Activated T-helper 1 cell treated with anti-CD3 and anti-CD28 coated beads, Interleukin-12 subunit alpha, Interleukin-12 subunit beta, Interleukin-2, Interleukin-4 antibody, amounts not matched to agents 30 ng/mL and 10 ng/mL and 1 ng/mL, durations not matched to agents 14 hours and 24 hours and 36 hours (primary cell): ENCODE data around the gene GOSR2. TPM values are rescaled to one million over a fixed set of nuclear protein-coding genes. Genes with fewer than 3 reads are reported as not detected.
"Not testable (repeated sequence)": the region's sequence is repeated elsewhere in the genome, so short reads cannot be mapped to it uniquely, and the experiment has no call there.

ENCODE experiments used
- DNase-seq: peaks from one replicate; pipeline ENCODE4 v3.0.0; 2021; ENCODE audit warnings: low spot score
- H3K27ac Mint-ChIP-seq: one replicate; pipeline ENCODE4 v1.8.0; 2021; ENCODE audit warnings: mild to moderate bottlenecking, mixed read lengths
- H3K27me3 Mint-ChIP-seq: one replicate; pipeline ENCODE4 v1.8.0; 2022; ENCODE audit warnings: mild to moderate bottlenecking, moderate library complexity, mixed read lengths; ENCODE audit not compliant: insufficient read depth
- H3K36me3 Mint-ChIP-seq: one replicate; pipeline ENCODE4 v1.8.0; 2021; ENCODE audit warnings: low read depth, mixed read lengths
- H3K4me1 Mint-ChIP-seq: one replicate; pipeline ENCODE4 v1.8.0; 2021; ENCODE audit warnings: low read depth, mixed read lengths
- H3K4me3 Mint-ChIP-seq: one replicate; pipeline ENCODE4 v1.8.0; 2021; ENCODE audit warnings: mild to moderate bottlenecking, moderate library complexity, mixed read lengths
- H3K9me3 Mint-ChIP-seq: one replicate; pipeline ENCODE4 v1.8.0; 2021; ENCODE audit warnings: mixed read lengths
- intact Hi-C: fragments of 100-400 bp; cut with micrococcal nuclease; formaldehyde crosslinking; loops from one replicate; pipeline ENCODE4 v1.15.1; 2024
- total RNA-seq: library from RNA; stranded (reverse); gene quantifications from 2 replicates; pipeline ENCODE4 v1.2.3, GENCODE V29; 2022

Gene GOSR2
- total RNA-seq, 1 donor from 2014 or later = 62.7 TPM

GRCh38 chr17:46947216-46947615 is 24.3 kb downstream of the GOSR2 start:
- Mint-ChIP-seq H3K27me3 (no peaks in the 10 kb centered on the region), H3K4me1 (peaks cover 14% of the 10 kb centered on the region)
- intact Hi-C loops = no loop called here

GRCh38 chr17:46948544-46948943 is 25.6 kb downstream of the GOSR2 start:
- intact Hi-C loops = no loop called here
- Mint-ChIP-seq H3K27ac (no peak overlapping the region), H3K36me3 (no peaks in the 10 kb centered on the region), H3K9me3 (no peaks in the 10 kb centered on the region), H3K4me1 (peaks cover 5% of the 10 kb centered on the region), H3K27me3 (no peaks in the 10 kb centered on the region), H3K4me3 (no peak overlapping the region)
- no peak for DNase-seq

More at GRCh38 chr17:46947216-46947615, 24.3 kb downstream of the GOSR2 start:
- Mint-ChIP-seq H3K9me3 (no peaks in the 10 kb centered on the region), H3K27ac (no peak overlapping the region), H3K4me3 (no peak overlapping the region), H3K36me3 (no peaks in the 10 kb centered on the region)
- no peak for DNase-seq

GRCh38 chr17:46949291-46950174 is 26.6 kb downstream of the GOSR2 start:
- Mint-ChIP-seq H3K9me3 (no peaks in the 10 kb centered on the region), H3K4me1 (no peaks in the 10 kb centered on the region), H3K36me3 (no peaks in the 10 kb centered on the region), H3K27ac (no peak overlapping the region), H3K4me3 (no peak overlapping the region), H3K27me3 (no peaks in the 10 kb centered on the region)
- no peak for DNase-seq
- intact Hi-C loops = no loop called here

GRCh38 chr17:46950342-46950996 is 27.5 kb downstream of the GOSR2 start:
- no peaks in the 10 kb centered on the region for H3K9me3 Mint-ChIP-seq
- no peaks in the 10 kb centered on the region for H3K27me3 Mint-ChIP-seq
- intact Hi-C loops = no loop called here
- H3K4me1 Mint-ChIP-seq = no peaks in the 10 kb centered on the region
- H3K36me3 Mint-ChIP-seq = no peaks in the 10 kb centered on the region
- H3K27ac Mint-ChIP-seq = no peak overlapping the region
- DNase-seq = no peak
- H3K4me3 Mint-ChIP-seq = no peak overlapping the region

- intact Hi-C loops = no loop called here
These were observed 28.1 kb downstream of the GOSR2 start for GRCh38 chr17:46950997-46951621.

GRCh38 chr17:46951706-46952105 is 28.7 kb downstream of the GOSR2 start:
- Mint-ChIP-seq H3K4me3 (no peak overlapping the region), H3K4me1 (no peaks in the 10 kb centered on the region), H3K27ac (no peak overlapping the region), H3K9me3 (no peaks in the 10 kb centered on the region), H3K36me3 (no peaks in the 10 kb centered on the region), H3K27me3 (no peaks in the 10 kb centered on the region)
- DNase-seq = no peak
- intact Hi-C loops = no loop called here

More at GRCh38 chr17:46950997-46951621, 28.1 kb downstream of the GOSR2 start:
- no peak overlapping the region for H3K27ac Mint-ChIP-seq
- no peak overlapping the region for H3K4me3 Mint-ChIP-seq
- no peak for DNase-seq
- no peaks in the 10 kb centered on the region for H3K27me3 Mint-ChIP-seq
- H3K36me3 Mint-ChIP-seq = no peaks in the 10 kb centered on the region
- H3K9me3 Mint-ChIP-seq = no peaks in the 10 kb centered on the region
- H3K4me1 Mint-ChIP-seq = no peaks in the 10 kb centered on the region

- Mint-ChIP-seq H3K27ac (no peak overlapping the region), H3K36me3 (no peaks in the 10 kb centered on the region), H3K4me1 (no peaks in the 10 kb centered on the region), H3K27me3 (no peaks in the 10 kb centered on the region), H3K9me3 (no peaks in the 10 kb centered on the region), H3K4me3 (no peak overlapping the region)
- DNase-seq = no peak
- intact Hi-C loops = no loop called here
These were observed 29.2 kb downstream of the GOSR2 start for GRCh38 chr17:46952115-46952514.

GRCh38 chr17:46953191-46953590 is 30.2 kb downstream of the GOSR2 start:
- H3K9me3 Mint-ChIP-seq, intact Hi-C loops, H3K36me3 Mint-ChIP-seq, H3K27me3 Mint-ChIP-seq, H3K4me1 Mint-ChIP-seq, H3K4me3 Mint-ChIP-seq, H3K27ac Mint-ChIP-seq, DNase-seq: not testable (repeated sequence)

- H3K4me3 Mint-ChIP-seq = no peak overlapping the region
- no peaks in the 10 kb centered on the region for H3K27me3 Mint-ChIP-seq
- no peak overlapping the region for H3K27ac Mint-ChIP-seq
- peaks cover 5% of the 10 kb centered on the region for H3K4me1 Mint-ChIP-seq
- no peaks in the 10 kb centered on the region for H3K9me3 Mint-ChIP-seq
- no peaks in the 10 kb centered on the region for H3K36me3 Mint-ChIP-seq
- no peak for DNase-seq
- intact Hi-C loops = no loop called here
These were observed 35.2 kb downstream of the GOSR2 start for GRCh38 chr17:46958041-46958591.

GRCh38 chr17:46960152-46960551 is 37.2 kb downstream of the GOSR2 start:
- no peaks in the 10 kb centered on the region for H3K36me3 Mint-ChIP-seq
- H3K27ac Mint-ChIP-seq = no peak overlapping the region
- no peak for DNase-seq
- H3K4me3 Mint-ChIP-seq = no peak overlapping the region
- no peaks in the 10 kb centered on the region for H3K27me3 Mint-ChIP-seq
- H3K9me3 Mint-ChIP-seq = no peaks in the 10 kb centered on the region
- intact Hi-C loops = no loop called here
- H3K4me1 Mint-ChIP-seq = peaks cover 5% of the 10 kb centered on the region

GRCh38 chr17:46962374-46962790 is 39.4 kb downstream of the GOSR2 start:
- H3K27ac Mint-ChIP-seq = no peak overlapping the region
- H3K36me3 Mint-ChIP-seq = peaks cover 2% of the 10 kb centered on the region
- no peak for DNase-seq
- intact Hi-C loops = no loop called here
- no peaks in the 10 kb centered on the region for H3K9me3 Mint-ChIP-seq
- H3K27me3 Mint-ChIP-seq = no peaks in the 10 kb centered on the region
- H3K4me3 Mint-ChIP-seq = no peak overlapping the region
- H3K4me1 Mint-ChIP-seq = peaks cover 5% of the 10 kb centered on the region

- Mint-ChIP-seq H3K27me3 (no peaks in the 10 kb centered on the region), H3K4me1 (peaks cover 5% of the 10 kb centered on the region), H3K36me3 (peaks cover 2% of the 10 kb centered on the region), H3K27ac (no peak overlapping the region), H3K9me3 (no peaks in the 10 kb centered on the region), H3K4me3 (no peak overlapping the region)
- intact Hi-C loops = no loop called here
- no peak for DNase-seq
These were observed 40.6 kb downstream of the GOSR2 start for GRCh38 chr17:46963571-46963970.
